T-cell (primary cell): ENCODE results near the gene DNM1L. TPM values are rescaled to one million over a fixed set of nuclear protein-coding genes. Genes with fewer than 3 reads are reported as not detected.

Experiments used
- ATAC-seq, 4 experiments: fragments of 200-7000 bp in 3 of 4; fragments of 150-1000 bp in 1 of 4; cut with Tn5 transposase; replicated peaks in 1 of 4; 1 replicate in 3 of 4; 2 replicates in 1 of 4; pipeline ENCODE4 v1.10.0; 2021; ENCODE audit warnings: moderate library complexity in 3 of 4, mild to moderate bottlenecking in 2 of 4, moderate number of reproducible peaks in 1 of 4
- CTCF ChIA-PET, 2 donors: fragments of 300-600 bp; sonication (Branson Sonifier 250); formaldehyde crosslinking; loops; one replicate each; lab custom pipeline; 2022; ENCODE audit warnings: antibody characterized with exemption in 2 of 2; lab: Charles Lee
- POLR2A ChIA-PET, 2 donors: fragments of 300-600 bp; sonication (Branson Sonifier 250); formaldehyde crosslinking; loops; one replicate each; lab custom pipeline; 2022; ENCODE audit warnings: antibody characterized with exemption in 2 of 2; lab: Charles Lee
- DNase-seq, 35 experiments: peaks; one replicate each; pipeline versions ENCODE4 v3.0.0 to v3.0.0-alpha.2; 2013 to 2023
- H3K27ac ChIP-seq: one replicate; pipeline ENCODE4 v1.5.1; 2013; ENCODE audit warnings: low read length
- H3K27me3 ChIP-seq, 2 experiments: replicated peaks in 1 of 2; 1 replicate in 1 of 2; 2 replicates in 1 of 2; pipeline versions ENCODE4 v1.6.1 to v1.7.0; 2013; ENCODE audit warnings: low read length in 1 of 2, mixed read lengths in 1 of 2; ENCODE audit not compliant: control insufficient read depth in 2 of 2, insufficient read depth in 2 of 2; ENCODE audit errors: extremely low read depth in 1 of 2
- H3K36me3 ChIP-seq, 2 donors: 1 replicate in 1 of 2; 2 replicates in 1 of 2; pipeline versions ENCODE4 v1.6.1 to v1.7.0; 2013; ENCODE audit warnings: low read length in 1 of 2; ENCODE audit not compliant: control insufficient read depth in 2 of 2, insufficient read depth in 1 of 2; ENCODE audit errors: extremely low read depth in 1 of 2
- H3K4me1 ChIP-seq, 2 experiments: 1 replicate in 1 of 2; 2 replicates in 1 of 2; pipeline versions ENCODE4 v1.6.1 to v1.7.0; 2013; ENCODE audit warnings: low read length in 2 of 2, mixed read lengths in 1 of 2; ENCODE audit not compliant: insufficient read depth in 2 of 2, control insufficient read depth in 1 of 2; ENCODE audit errors: extremely low read depth in 1 of 2
- H3K4me3 ChIP-seq, 2 donors: 1 replicate in 1 of 2; 2 replicates in 1 of 2; pipeline versions ENCODE4 v1.5.1 to v1.7.0; 2013; ENCODE audit warnings: mild to moderate bottlenecking in 2 of 2, low read length in 1 of 2, moderate library complexity in 1 of 2; ENCODE audit not compliant: control insufficient read depth in 1 of 2; ENCODE audit errors: extremely low read depth in 1 of 2
- H3K9me3 ChIP-seq: 2 replicates; pipeline ENCODE4 v1.7.0; 2013
- H3K27ac Mint-ChIP-seq, 2 donors: one replicate each; pipeline ENCODE4 v1.8.0; 2020 to 2021; ENCODE audit warnings: mild to moderate bottlenecking in 2 of 2, mixed read lengths in 2 of 2
- H3K27me3 Mint-ChIP-seq, 2 donors: one replicate each; pipeline ENCODE4 v1.8.0; 2021 to 2022; ENCODE audit warnings: mixed read lengths in 2 of 2
- H3K36me3 Mint-ChIP-seq: one replicate; pipeline ENCODE4 v1.8.0; 2021; ENCODE audit warnings: mixed read lengths
- H3K4me1 Mint-ChIP-seq, 3 donors: one replicate each; pipeline ENCODE4 v1.8.0; 2020 to 2022; ENCODE audit warnings: mixed read lengths in 3 of 3, mild to moderate bottlenecking in 1 of 3
- H3K4me3 Mint-ChIP-seq, 3 donors: one replicate each; pipeline ENCODE4 v1.8.0; 2020 to 2022; ENCODE audit warnings: mild to moderate bottlenecking in 3 of 3, mixed read lengths in 3 of 3, moderate library complexity in 3 of 3
- H3K9me3 Mint-ChIP-seq, 3 donors: one replicate each; pipeline ENCODE4 v1.8.0; 2020 to 2022; ENCODE audit warnings: mixed read lengths in 3 of 3
- WGBS: methylation state at CpG from one replicate; pipeline ENCODE4 v1.1.5; 2013; ENCODE audit warnings: missing lambda C conversion rate; ENCODE audit not compliant: insufficient coverage; 5-methylcytosine and 5-hydroxymethylcytosine counted together
- total RNA-seq, 35 experiments: library from RNA in 6 of 35; stranded (reverse) in 6 of 35; fragments of 120-200 nt in 1 of 35; gene quantifications; one replicate each; pipeline versions ENCODE4 v1.2.1 to v1.2.4 and lab custom pipeline; 2013 to 2026

Gene DNM1L
- total RNA-seq, 5 donors from 2014 or later (not counting 1 experiment from before 2014, with no cell fraction given): 44.4 to 65.9 (median 48.3) TPM

DNA sequence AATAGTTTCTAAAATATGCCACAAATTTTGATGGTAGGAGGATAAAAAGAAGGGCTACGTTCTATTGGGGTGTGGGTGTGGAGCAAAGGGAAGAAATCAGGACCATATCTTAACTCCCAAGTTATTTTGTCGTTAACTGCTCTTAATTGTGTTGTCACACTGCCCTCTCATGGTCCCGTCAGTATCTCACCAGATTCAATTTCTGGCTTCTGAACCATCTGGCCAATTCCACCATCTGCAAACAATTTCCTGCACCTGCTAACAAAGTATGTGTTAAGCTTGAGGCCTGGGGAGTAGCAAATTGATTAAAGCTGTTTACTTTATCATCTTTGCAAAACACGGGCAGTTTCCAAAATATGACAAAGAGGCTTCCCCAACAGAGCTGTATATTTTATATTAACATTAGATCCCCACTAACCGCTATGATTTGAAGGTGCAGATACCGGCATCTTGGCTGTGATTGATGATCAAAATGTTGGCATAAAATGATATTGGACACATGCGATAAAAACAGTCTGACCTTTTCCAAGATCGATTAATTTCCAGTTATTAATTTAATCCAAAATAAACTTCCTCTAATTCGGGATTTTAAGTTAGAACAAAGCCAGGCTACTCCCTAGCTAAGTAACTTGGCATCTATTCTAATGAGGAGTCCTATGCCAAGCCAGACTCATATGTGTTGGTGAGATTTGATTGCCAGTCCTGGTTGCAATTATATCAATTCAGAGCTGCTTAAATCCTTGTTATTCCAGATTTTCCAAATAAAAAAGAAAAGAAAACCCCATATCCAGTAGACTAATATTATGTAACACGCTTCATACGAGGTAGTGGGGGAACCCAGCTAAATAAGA lies 6.9 kb upstream of the DNM1L start:
- POLR2A ChIA-PET: interaction anchor here in 1 of 2 donors (0.5 kb wide), 1 partner anchor 1019 kb away, joined by 6 read pairs; no protein-coding TSS in a partner anchor
- H3K4me3 Mint-ChIP-seq: no peak overlapping the region
- Histone ChIP-seq H3K27me3 (peaks cover 0 to 9% of the 10 kb centered on the region in 2 experiments), H3K27ac (no peak overlapping the region), H3K4me3 (no peak overlapping the region), H3K9me3 (no peaks in the 10 kb centered on the region), H3K36me3 (no peaks in the 10 kb centered on the region), H3K4me1 (no peaks in the 10 kb centered on the region)
- DNase-seq (peak in 1 of 35 experiments; percentile 34), ATAC-seq (no peak)
- peaks cover 0 to 14% (median 3%) of the 10 kb centered on the region in 3 donors for H3K9me3 Mint-ChIP-seq
- H3K36me3 Mint-ChIP-seq: no peaks in the 10 kb centered on the region
- WGBS: 100% methylated on average over 1 of the region's 11 CpGs
- H3K27me3 Mint-ChIP-seq: no peaks in the 10 kb centered on the region
- H3K4me1 Mint-ChIP-seq: no peaks in the 10 kb centered on the region
- H3K27ac Mint-ChIP-seq: no peak overlapping the region
- CTCF ChIA-PET: interaction anchor here (0.6 to 1.4 kb wide), 3 partner anchors 216 to 1019 kb away, joined by 3 to 6 read pairs (median 4); no protein-coding TSS in a partner anchor

DNA sequence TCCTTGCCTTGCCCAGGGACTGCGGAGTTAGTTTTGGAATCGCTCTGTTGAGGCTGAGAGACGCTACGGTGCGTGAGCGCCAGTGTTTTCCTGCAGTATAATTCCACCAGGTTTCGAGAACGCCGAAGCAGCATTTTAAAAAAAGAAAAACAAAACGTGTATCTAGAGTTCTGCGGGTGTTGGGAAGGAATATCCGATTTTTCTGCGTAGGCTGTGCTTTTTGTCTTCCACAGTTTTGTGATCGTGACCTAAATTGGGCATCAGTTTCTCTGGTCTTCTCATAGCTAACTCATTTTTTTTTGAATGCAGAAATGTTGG lies 778 bp downstream of the DNM1L start:
- no peaks in the 10 kb centered on the region for H3K9me3 ChIP-seq
- no peaks in the 10 kb centered on the region for H3K27me3 ChIP-seq
- 3% methylated on average over 13 of the region's 14 CpGs for WGBS
- Mint-ChIP-seq H3K4me3 (peak overlapping the region; percentile 85 to 90 (median 90)), H3K27ac (peak overlapping the region; percentile 85 to 87), H3K27me3 (no peaks in the 10 kb centered on the region), H3K4me1 (peaks cover 31 to 35% (median 33%) of the 10 kb centered on the region in 3 donors), H3K36me3 (no peaks in the 10 kb centered on the region), H3K9me3 (no peaks in the 10 kb centered on the region)
- peak overlapping the region; percentile 71 to 87 for H3K4me3 ChIP-seq
- POLR2A ChIA-PET: no interaction called here
- H3K36me3 ChIP-seq: no peaks in the 10 kb centered on the region
- CTCF ChIA-PET: interaction anchor here in 1 of 2 donors (0.7 kb wide), 1 partner anchor 75 kb away, joined by 3 read pairs; no protein-coding TSS in a partner anchor
- H3K27ac ChIP-seq: peak overlapping the region; percentile 18
- ATAC-seq: no peak
- H3K4me1 ChIP-seq: peaks cover 0 to 9% of the 10 kb centered on the region in 2 experiments
- peak in 1 of 35 experiments; percentile 3 for DNase-seq

GRCh38 chr12:32680787-32681186 lies 1.7 kb downstream of the DNM1L start:
- Histone ChIP-seq H3K4me3 (no peak overlapping the region), H3K27me3 (no peaks in the 10 kb centered on the region), H3K36me3 (no peaks in the 10 kb centered on the region), H3K27ac (no peak overlapping the region), H3K9me3 (no peaks in the 10 kb centered on the region), H3K4me1 (peaks cover 0 to 9% of the 10 kb centered on the region in 2 experiments)
- ATAC-seq: no peak
- CTCF ChIA-PET: no interaction called here
- Mint-ChIP-seq H3K4me3 (peak overlapping the region; percentile 85 to 90 (median 90)), H3K27ac (peak overlapping the region in 1 of 2 donors; percentile 85), H3K27me3 (no peaks in the 10 kb centered on the region), H3K9me3 (no peaks in the 10 kb centered on the region), H3K4me1 (peaks cover 31 to 38% (median 37%) of the 10 kb centered on the region in 3 donors), H3K36me3 (peaks cover 7% of the 10 kb centered on the region)
- POLR2A ChIA-PET: no interaction called here
- DNase-seq: no peak

DNA sequence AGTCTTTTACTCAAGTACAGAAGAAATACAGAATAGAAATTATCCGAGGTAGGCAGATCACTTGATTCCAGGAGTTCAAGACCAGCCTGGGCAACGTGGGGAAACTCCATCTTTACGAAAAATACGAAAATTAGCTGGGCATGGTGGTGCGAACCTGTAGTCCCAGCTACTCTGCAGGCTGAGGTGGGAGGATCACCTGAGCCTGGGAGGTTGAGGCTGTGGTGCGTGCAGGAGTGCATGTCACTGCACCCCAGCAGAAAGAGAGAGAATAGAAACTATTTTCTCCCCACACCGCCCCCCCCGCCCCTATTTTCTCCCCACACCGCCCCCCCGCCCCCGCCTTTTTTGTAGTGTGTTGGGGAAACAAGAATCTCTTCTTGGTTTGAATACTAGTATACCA lies 2.2 kb downstream of the DNM1L start:
- no peaks in the 10 kb centered on the region for H3K36me3 ChIP-seq
- H3K4me1 ChIP-seq: peaks cover 0 to 9% of the 10 kb centered on the region in 2 experiments
- Mint-ChIP-seq H3K9me3 (no peaks in the 10 kb centered on the region), H3K27me3 (no peaks in the 10 kb centered on the region), H3K36me3 (peaks cover 10% of the 10 kb centered on the region), H3K4me3 (peak overlapping the region in 1 of 3 donors; percentile 17), H3K27ac (no peak overlapping the region), H3K4me1 (peaks cover 33 to 42% (median 40%) of the 10 kb centered on the region in 3 donors)
- H3K27me3 ChIP-seq: no peaks in the 10 kb centered on the region
- 88% methylated on average over 4 of the region's 11 CpGs for WGBS
- no peak overlapping the region for H3K27ac ChIP-seq
- ChIA-PET POLR2A (no interaction called here), CTCF (no interaction called here)
- H3K4me3 ChIP-seq: no peak overlapping the region
- ATAC-seq: no peak
- no peak for DNase-seq
- no peaks in the 10 kb centered on the region for H3K9me3 ChIP-seq

- CTCF ChIA-PET: interaction anchor here in 1 of 2 donors (0.9 kb wide), 1 partner anchor 8 kb away, joined by 4 read pairs; no protein-coding TSS in a partner anchor
- H3K4me3 ChIP-seq: no peak overlapping the region
- ATAC-seq (no peak), DNase-seq (no peak)
- H3K4me3 Mint-ChIP-seq: no peak overlapping the region
- no peaks in the 10 kb centered on the region for H3K9me3 ChIP-seq
- H3K4me1 Mint-ChIP-seq: peaks cover 44 to 54% (median 46%) of the 10 kb centered on the region in 3 donors
- H3K27ac Mint-ChIP-seq: no peak overlapping the region
- H3K4me1 ChIP-seq: no peaks in the 10 kb centered on the region
- POLR2A ChIA-PET: interaction anchor here (0.5 to 1.0 kb wide), 2 partner anchors 12 to 20 kb away, joined by 3 read pairs; no protein-coding TSS in a partner anchor
- no peaks in the 10 kb centered on the region for H3K27me3 Mint-ChIP-seq
- no peaks in the 10 kb centered on the region for H3K36me3 ChIP-seq
- no peaks in the 10 kb centered on the region for H3K27me3 ChIP-seq
- no peak overlapping the region for H3K27ac ChIP-seq
- no peaks in the 10 kb centered on the region for H3K9me3 Mint-ChIP-seq
- peaks cover 23% of the 10 kb centered on the region for H3K36me3 Mint-ChIP-seq
- no CpG with 5 or more reads among the region's 1 CpG for WGBS
These were observed 7.2 kb downstream of the DNM1L start for GRCh38 chr12:32686340-32686739.

DNA sequence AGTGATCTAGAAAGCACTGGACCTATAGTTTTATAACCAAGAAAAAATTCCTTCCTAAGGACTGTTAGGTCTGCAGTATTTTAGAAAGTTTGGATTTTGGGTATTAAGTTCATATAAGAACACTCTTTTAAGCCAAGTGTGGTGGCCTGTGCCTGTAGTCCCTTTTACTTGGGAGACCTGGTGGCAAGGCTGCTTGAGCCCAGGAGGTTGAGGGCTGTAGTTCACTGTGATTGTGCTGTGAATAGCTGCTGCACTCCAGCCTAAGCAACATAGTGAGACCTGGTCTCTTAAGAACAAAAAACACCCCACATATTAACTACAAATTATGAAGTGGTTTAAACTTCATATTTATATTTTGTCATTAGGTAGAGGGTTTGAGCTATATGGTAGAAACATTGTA lies 9.7 kb downstream of the DNM1L start:
- Mint-ChIP-seq H3K27me3 (no peaks in the 10 kb centered on the region), H3K27ac (no peak overlapping the region), H3K9me3 (no peaks in the 10 kb centered on the region), H3K4me1 (peaks cover 47 to 56% (median 51%) of the 10 kb centered on the region in 3 donors), H3K36me3 (peaks cover 23% of the 10 kb centered on the region), H3K4me3 (no peak overlapping the region)
- no peak overlapping the region for H3K4me3 ChIP-seq
- H3K27ac ChIP-seq: no peak overlapping the region
- ATAC-seq (no peak), DNase-seq (no peak)
- H3K36me3 ChIP-seq: no peaks in the 10 kb centered on the region
- CTCF ChIA-PET: no interaction called here
- H3K4me1 ChIP-seq: no peaks in the 10 kb centered on the region
- POLR2A ChIA-PET: interaction anchor here in 1 of 2 donors (0.8 kb wide), 1 partner anchor 67 kb away, joined by 3 read pairs; the partner anchor contains the start of gene YARS2
- H3K9me3 ChIP-seq: no peaks in the 10 kb centered on the region
- no peaks in the 10 kb centered on the region for H3K27me3 ChIP-seq
